OCI-LY7 (cell line): Measurements from ENCODE around the gene AP1G2.

Experiments used
- CTCF ChIP-seq: fragments of 200-600 bp; sonication (generic); conservative IDR thresholded peaks from 2 replicates; pipeline ENCODE4 v1.5.1; 2014; ENCODE audit warnings: mild to moderate bottlenecking, antibody characterized with exemption, low read length, moderate library complexity, mixed read lengths
- EZH2phosphoT487 ChIP-seq: fragments of 200-600 bp; sonication (generic); IDR thresholded peaks from 2 replicates; pipeline ENCODE4 v1.6.1; 2018; ENCODE audit warnings: low read depth, borderline replicate concordance, mild to moderate bottlenecking, mixed run types, antibody characterized with exemption, low read length, moderate library complexity, mixed read lengths

- TF ChIP-seq CTCF = no peak
- TF ChIP-seq EZH2phosphoT487 = no peak
These were observed 37.1 kb downstream of the AP1G2 start for GRCh38 chr14:23530375-23531055.
